ENCODE data around the gene GMPPA.

GMPPA gene

GRCh38 chr2:219484343-219485200, 14.1 kb upstream of the GMPPA start:
- DNase-seq (ENCODE audit: low read depth in 2 of 3, low spot score in 2 of 3) = no peak

DNA sequence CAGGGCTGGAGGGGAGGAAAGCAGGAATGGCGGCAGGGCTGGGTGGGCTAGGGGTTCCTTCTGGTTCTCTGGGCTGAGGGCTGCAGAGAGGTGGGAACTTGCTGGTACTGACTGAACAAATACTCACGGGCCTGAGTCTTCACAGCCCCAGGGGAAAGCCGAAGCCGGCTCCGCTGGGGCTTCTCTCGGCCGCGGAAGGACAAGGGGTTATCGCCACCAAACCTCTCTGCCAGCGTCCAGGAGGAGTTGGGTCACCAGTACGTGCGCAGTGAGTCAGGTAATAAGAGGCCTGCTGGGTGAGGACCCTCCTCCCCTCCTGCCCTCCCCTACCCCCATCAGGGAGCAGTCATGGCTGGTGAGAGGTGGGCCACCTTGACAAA, 13.5 kb upstream of the GMPPA start:
- no peak for DNase-seq (ENCODE audit: low read depth in 2 of 3, low spot score in 2 of 3)

GRCh38 chr2:219486380-219486959, 12.2 kb upstream of the GMPPA start:
- no peak for DNase-seq (ENCODE audit: low read depth in 2 of 3, low spot score in 2 of 3)

DNA sequence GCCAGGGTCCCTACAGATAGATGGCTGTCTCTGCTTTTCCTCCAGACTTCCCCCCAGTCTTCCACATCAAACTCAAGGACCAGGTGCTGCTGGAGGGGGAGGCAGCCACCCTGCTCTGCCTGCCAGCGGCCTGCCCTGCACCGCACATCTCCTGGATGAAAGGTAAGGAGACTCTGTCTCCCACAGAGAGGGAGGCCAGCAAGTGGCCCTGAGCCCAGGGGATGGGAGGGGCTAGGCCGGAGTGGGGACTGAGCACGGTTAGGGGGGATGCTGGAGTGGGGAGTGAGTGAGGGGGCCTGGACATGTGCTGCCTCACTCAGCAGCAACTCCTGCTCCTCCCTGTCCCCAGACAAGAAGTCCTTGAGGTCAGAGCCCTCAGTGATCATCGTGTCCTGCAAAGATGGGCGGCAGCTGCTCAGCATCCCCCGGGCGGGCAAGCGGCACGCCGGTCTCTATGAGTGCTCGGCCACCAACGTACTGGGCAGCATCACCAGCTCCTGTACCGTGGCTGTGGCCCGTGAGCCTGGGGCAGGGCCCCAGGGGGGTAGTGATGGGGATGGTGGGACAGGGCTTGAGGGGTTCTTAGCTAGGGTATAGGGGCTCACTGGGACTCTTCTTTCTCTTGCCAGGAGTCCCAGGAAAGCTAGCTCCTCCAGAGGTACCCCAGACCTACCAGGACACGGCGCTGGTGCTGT, 10.4 kb upstream of the GMPPA start:
- DNase-seq (ENCODE audit: low read depth in 2 of 3, low spot score in 2 of 3) = no peak

DNA sequence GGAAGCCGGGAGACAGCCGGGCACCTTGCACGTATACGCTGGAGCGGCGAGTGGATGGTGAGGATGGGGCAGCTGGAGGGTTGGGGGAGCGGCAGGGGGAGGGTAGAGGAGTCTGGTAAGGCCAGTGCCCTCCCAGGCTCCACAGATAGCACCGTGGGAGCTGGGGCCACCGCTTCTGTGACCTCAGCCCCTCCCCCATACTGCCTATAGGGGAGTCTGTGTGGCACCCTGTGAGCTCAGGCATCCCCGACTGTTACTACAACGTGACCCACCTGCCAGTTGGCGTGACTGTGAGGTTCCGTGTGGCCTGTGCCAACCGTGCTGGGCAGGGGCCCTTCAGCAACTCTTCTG, 9.9 kb upstream of the GMPPA start:
- no peak for DNase-seq (ENCODE audit: low read depth in 2 of 3, low spot score in 2 of 3)

GRCh38 chr2:219489315-219489714, 9.4 kb upstream of the GMPPA start:
- no peak for DNase-seq (ENCODE audit: low read depth in 2 of 3, low spot score in 2 of 3)

DNA sequence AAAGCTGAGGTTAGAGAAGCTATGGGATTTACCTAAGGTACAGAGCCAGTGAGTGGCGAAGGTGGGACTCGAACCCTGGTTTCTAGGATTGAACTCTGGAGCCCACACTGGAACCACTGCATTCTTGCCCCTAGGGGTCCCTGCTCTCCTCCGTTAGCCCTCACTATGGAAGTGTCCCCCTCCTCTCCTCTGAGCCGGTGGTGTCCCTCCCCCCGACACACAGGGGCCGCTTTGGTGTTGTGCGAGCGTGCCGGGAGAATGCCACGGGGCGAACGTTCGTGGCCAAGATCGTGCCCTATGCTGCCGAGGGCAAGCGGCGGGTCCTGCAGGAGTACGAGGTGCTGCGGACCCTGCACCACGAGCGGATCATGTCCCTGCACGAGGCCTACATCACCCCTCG, 8.5 kb upstream of the GMPPA start:
- DNase-seq (ENCODE audit: low read depth in 2 of 3, low spot score in 2 of 3) = no peak

GRCh38 chr2:219490600-219491130, 8.0 kb upstream of the GMPPA start:
- DNase-seq (ENCODE audit: low read depth in 2 of 3, low spot score in 2 of 3) = no peak

DNA sequence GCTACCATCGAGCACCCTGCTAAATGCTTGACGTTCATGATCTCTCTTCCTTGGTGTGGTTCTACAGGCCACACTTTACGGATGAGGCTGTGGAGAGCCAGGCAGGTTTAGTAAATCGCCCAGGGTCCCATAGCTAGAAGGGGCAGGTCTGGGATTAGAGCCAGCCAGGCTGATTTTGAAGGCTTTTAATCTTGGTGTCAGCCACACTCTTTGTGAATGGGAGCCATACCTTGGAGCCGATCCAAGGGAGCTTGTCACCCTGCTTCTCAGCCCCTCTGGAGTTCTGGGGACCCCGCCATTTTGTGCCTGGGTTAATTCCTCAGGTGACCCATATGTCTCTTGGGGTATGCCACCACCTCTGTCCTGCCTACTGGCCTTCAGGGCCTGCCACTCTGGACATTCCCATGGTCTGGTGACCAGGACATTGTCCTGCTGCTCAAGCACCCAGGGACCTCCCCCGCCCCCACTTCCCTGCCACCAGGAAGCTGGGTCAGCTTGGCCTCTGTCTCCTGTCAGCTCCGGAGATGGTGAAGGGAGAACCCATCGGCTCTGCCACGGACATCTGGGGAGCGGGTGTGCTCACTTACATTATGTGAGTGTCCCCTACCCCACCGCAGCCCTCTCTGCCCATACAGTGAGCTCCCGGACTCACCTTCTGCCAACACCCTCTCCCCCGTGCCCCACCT, 7.3 kb upstream of the GMPPA start:
- DNase-seq (ENCODE audit: low read depth in 2 of 3, low spot score in 2 of 3) = no peak

DNA sequence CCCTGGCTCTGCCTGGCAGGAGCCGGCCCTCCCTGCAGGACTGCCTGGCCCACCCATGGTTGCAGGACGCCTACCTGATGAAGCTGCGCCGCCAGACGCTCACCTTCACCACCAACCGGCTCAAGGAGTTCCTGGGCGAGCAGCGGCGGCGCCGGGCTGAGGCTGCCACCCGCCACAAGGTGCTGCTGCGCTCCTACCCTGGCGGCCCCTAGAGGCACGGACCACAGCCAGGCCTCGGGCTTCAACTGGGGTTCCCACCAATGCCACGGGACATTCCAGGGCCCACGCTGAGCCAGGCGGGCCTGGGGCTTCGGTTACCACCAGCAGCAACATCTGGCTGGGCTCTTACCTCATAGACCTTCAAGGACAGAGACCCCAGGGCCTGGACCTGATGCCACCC, 6.1 kb upstream of the GMPPA start:
- DNase-seq (ENCODE audit: low read depth in 2 of 3, low spot score in 2 of 3) = no peak

GRCh38 chr2:219493086-219493485, 5.6 kb upstream of the GMPPA start:
- DNase-seq (ENCODE audit: low read depth in 2 of 3, low spot score in 2 of 3) = no peak

DNA sequence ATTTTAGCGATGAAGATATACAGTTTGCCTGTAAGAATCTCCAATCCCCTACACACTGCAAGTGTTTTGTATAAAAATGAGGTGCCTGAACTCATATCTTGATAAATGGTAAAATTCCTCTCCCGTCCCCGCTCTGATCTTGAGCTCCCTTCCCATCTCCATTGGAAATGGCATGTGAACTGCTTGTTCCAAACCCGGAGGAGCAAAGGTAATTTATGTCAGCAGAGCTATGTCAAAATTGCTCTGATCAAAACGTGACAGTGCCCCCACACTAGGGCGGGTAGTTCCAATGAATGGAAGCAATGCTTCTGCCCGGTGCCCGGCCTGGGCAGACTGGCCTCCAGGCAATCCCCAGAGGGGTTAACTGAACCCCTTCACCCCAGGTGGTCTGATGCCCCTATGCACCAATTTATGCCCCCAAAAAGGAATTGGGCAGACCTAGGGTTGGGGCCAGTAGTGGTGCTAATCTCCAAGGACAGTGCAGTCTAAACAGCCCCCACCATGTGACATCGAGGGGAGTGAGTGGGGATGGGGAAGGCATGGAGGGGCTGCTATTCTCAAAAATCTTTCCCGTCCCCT, 3.6 kb upstream of the GMPPA start:
- no peak for DNase-seq (ENCODE audit: low read depth in 2 of 3, low spot score in 2 of 3)

GRCh38 chr2:219495531-219496122, 3.1 kb upstream of the GMPPA start:
- peak in 1 of 3 experiments; percentile 36 for DNase-seq (ENCODE audit: low read depth in 2 of 3, low spot score in 2 of 3)

DNA sequence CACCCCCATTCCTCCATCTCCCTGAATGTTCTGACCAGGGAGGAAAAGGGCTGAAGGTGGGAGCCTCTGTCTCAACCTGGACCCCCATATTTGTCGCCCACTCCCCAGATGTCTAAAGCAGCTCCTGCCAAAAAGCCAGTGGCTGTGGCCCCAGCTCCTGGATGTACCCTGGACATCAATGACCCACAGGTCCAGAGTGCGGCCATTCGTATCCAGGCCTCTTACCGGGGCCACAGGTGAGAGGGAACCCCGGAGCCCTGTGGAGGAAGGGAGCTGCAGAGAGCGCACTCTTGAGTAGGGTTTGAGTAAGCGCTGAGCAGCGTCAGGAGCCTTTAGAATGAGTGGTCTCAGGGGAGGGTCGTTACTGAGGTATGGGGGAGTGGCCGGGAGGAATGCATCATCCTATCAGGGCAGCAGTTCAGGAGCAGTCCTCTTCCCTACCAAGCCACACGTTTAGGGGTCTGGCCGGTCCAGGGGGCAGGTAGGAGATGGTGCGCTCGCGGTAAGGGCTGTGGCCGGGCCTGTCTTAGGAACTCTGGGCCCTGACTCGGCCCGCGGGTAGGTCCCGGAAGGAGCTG, 2.4 kb upstream of the GMPPA start:
- DNase-seq (ENCODE audit: low read depth in 2 of 3, low spot score in 2 of 3) = no peak

- no peak for DNase-seq (ENCODE audit: low read depth in 2 of 3, low spot score in 2 of 3)
These were observed 1.7 kb upstream of the GMPPA start for GRCh38 chr2:219496825-219497494.

DNA sequence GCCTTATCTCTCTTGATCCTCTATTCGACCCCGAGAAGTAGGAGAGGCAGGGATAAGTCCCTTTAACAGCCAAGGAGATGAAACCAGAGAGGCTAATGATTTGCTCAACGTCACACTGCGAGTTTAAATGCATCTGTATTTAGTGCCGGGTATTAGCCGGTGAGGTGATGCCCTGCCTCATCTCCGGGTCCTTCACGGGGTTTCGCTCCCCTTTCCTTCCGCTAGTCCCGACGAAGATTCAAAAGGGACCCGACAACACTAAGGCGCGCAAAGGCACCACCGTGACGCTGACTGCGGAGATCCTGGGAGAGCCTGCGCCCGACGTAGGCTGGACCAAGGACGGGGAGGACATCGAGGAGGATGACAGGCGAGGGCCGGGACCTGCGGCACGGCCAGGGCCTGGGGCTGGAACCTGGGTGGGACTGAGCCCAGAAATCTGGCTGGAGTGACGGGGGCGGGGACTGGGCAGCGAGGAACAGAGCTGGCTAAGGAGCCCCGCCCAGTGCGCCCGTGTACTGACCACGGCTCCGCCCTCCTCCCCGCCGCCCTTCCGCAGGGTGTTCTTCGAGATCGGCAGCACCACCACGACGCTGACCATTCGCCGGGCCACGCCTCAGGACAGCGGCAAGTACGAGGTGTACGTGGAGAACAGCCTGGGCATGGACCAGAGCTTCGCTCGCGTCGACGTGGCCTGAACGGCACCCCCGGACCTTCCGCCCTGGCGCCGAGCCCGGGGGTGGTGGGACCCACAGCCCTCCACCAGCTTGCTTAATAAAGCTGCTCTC, 1.0 kb upstream of the GMPPA start:
- no peak for DNase-seq (ENCODE audit: low read depth in 2 of 3, low spot score in 2 of 3)

DNA sequence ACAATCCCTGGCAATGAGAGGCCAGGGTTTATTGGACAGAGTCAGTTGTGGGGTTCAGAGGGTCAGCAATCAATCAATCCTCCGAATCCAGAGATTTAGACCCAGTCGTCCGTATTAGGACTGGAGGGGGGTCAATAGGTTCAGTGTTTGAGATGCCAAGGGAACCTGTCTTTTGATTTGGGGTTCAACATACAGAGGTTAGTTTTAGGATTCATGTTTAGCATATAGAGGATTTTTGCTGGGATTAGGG, 292 bp downstream of the GMPPA start:
- no peak for DNase-seq (ENCODE audit: low read depth in 2 of 3, low spot score in 2 of 3)

DNA sequence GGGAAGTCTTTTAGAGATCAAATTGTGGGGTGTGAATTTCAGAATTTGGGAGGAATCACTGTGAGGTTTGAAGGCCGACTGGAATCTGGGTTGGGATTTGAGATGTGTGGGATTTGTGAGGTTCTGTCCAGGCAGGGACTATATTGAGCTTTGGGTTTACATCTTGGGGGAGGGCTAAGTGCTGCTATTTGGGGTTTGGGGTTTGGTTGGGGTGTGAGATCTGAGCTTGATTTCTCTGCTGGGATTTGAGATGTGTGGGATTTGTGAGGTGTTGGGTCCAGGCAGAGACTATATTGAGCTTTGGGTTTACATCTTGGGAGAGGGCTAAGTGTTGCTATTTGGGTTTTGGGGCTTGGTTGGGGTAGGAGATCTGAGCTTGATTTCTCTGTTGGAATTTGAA, 864 bp downstream of the GMPPA start:
- no peak for DNase-seq (ENCODE audit: low read depth in 2 of 3, low spot score in 2 of 3)

- DNase-seq (ENCODE audit: low read depth in 2 of 3, low spot score in 2 of 3) = no peak
These were observed 1.4 kb downstream of the GMPPA start for GRCh38 chr2:219500135-219500534.

All from activated CD8-positive, alpha-beta memory T cell treated with anti-CD3 and anti-CD28 coated beads for 48 hours (primary cell).